ENCODE results near the gene LCP2.

The LCP2 gene

DNA sequence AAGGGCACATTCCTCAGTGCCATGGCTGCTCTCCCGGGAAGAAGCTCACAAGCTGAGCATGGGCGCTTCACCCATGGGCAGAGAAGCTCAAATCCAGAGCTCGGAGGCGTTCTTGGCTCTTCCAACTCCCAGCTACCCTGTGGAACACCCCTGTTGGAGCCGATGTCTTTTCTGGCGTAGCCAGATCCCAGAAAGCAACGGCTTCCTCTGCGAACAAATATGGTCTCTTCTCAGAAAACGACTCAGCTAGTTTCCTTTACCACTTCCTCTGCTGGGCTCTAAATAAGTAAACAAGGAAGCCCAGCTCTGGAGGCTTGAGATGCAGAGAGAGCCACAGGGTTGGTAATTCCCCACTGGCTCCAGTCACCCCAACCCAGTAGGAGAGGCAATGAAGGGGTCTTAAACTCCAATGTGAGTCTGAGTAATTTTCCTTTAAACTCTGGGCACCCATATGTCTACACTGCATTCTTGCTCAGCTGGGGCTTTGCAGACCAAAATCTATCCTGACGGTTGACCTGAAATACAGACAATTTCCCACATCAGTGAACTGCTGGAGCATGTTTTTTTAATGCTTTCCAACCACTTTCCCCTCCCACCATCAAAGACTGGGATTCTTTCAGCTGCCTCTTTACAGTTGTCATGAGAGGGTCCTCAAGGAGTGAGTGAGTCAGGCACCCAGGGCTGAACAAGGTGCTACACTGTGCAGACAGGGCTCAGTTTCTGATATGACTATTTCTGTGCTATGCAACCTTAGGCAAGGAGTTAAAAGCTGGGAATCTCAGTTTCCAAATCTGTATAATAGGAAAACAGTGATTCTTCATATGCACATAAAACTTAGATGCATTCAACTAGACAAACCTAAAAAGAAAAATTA is at the start of gene LCP2:
Gene LCP2, minus strand, starts transcription at position 189 of the 874 bp plus-strand sequence. Its CDS starts 166 bp downstream, at position 23.
- DNase-seq = no peak

GRCh38 chr5:170347022-170347567 is 49.5 kb upstream of the LCP2 start:
- no peak for DNase-seq

- no peak for DNase-seq
These were observed 48.4 kb upstream of the LCP2 start for GRCh38 chr5:170345971-170346370.

- DNase-seq = no peak
These were observed 45.6 kb upstream of the LCP2 start for GRCh38 chr5:170343177-170343576.

GRCh38 chr5:170342153-170342725 is 44.7 kb upstream of the LCP2 start:
- DNase-seq = no peak

DNA sequence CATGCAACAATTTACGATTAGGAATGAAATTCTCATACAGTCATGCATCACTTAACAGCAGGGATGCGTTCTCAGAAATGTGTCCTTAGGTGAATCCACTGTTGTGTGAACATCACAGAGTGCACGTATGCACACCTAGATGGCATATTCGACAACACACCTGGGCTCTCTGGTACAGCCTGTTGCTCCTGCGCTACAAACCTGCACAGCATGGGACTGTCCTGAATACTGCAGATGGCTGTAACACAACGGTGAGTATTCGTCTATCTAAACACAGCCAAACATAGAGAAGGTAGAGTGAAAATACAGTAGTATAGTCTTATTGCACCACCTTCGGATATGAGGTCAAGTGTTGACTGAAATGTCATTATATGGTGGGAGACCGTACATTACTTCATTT is 44.0 kb upstream of the LCP2 start:
- DNase-seq = no peak

GRCh38 chr5:170339780-170340167 is 42.2 kb upstream of the LCP2 start:
- no peak for DNase-seq

DNA sequence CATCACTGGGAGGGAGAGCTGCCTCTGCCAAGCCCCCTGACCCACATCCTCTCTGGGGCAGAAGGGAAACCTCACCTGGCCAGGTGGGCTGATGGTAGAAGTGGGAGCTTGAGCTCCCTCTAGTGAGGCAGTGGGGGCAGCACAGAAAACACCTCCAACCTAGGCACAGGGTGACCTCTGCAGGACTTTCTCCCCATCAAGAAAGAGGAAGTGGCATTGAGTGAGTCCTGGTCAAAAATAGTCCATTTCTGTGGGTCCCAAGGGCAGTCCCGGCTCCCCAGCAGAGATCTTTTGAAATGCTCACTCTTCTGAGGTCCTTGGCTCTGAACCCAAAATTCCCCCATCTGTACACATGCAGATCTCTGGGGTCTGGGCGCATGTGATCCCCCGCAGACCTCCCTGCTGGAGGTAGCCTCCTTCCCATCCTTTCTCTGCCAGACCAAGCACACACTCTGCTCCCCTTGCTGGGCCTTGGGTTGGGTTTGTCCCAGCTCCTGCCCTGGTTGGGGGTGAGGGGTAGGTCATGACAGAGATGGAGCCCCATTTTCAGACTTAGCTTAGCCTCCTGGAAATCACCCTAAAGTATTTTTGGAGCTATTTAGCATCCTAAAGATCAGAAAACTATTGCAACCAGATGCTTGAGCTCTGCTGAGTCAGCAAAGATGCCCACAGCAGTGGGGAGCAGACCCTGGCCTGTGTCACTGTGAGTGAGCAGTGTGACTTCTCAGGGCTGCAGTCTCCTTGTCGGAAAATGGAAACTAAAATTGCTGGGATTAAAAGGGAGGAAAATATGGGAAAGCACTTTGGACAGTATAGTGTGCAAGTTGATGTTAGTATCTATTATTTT is 41.6 kb upstream of the LCP2 start:
- no peak for DNase-seq

- no peak for DNase-seq
These were observed 40.7 kb upstream of the LCP2 start for GRCh38 chr5:170338291-170338690.

- no peak for DNase-seq
These were observed 39.6 kb upstream of the LCP2 start for GRCh38 chr5:170337045-170337733.

- DNase-seq = no peak
These were observed 38.5 kb upstream of the LCP2 start for GRCh38 chr5:170336065-170336464.

- DNase-seq = no peak
These were observed 37.0 kb upstream of the LCP2 start for GRCh38 chr5:170334626-170335025.

DNA sequence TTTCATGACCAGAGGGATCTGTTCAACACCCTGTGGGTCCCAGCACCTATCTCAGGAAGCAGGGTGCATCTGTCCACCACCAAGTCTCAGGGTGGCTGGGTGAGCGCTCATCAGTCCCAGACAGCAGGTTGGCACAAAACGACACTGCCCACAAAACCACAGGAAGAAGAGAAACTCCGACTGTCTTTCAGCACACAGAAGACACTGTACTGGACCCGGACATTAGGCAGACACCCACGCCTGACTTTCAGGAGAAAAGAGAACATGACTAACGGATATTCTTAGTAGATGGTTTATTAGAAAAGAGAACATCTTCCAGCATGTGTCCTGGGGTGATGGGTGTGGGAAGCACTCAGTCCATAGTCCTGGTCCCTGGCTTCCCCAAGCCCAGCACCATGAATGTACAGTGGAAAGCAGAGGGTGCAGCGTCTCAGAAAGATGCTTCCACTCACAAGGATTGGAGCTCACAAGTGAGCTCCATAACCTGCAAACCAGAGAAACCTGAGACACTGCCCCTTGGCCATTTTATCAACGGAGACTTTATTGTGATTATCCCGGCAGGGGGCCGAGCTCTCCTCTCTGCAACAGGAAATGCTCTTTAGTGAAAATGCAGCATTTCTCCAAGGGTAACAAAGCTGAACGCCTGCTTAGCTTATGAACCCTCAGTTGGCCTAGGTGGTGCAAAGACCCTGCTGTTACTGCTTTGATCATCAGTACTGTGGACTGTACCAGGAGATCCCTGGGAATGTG is 35.8 kb upstream of the LCP2 start:
- no peak for DNase-seq

DNA sequence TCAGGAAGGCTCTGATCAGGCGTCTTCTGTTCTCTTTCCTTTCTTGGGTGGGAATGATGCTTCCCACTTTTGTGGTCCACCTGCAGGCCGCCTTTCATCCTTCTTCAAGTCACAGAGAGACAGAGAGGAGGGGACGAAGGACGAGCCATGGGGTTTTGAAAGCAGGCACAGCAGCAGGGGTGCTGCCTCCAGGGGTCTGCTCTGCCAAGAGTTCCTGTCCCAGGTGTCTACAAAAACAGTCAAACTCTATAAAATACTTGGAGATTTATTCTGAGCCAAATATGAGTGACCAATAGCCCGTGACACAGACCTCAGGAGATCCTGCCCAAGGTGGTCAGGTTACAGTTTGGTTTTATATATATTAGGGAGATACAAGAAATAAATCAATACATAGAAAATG is 34.5 kb upstream of the LCP2 start:
- no peak for DNase-seq

DNA sequence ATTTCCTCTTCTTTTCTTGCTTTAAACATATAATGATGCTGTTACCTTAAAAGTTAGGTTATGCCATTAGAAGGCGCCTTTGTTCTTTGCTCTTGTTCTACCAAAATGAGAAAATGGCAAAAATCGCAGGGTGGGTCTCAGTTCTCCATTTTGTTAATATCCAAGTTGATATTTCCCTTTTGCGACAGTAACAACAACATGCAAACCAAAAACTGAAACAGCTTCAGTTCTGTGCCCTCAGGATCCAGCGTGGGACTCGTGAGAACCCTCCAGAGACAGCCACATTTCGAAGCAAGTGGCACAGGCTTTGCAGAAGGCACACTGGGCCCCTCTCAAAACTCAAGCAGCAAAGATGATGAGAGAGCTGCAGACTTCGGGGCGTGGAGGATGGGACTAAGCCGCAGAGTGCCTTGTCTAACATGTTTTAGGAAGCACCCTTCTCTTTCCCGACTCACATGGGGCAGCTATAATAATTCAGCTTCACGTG is 33.0 kb upstream of the LCP2 start:
- no peak for DNase-seq

DNA sequence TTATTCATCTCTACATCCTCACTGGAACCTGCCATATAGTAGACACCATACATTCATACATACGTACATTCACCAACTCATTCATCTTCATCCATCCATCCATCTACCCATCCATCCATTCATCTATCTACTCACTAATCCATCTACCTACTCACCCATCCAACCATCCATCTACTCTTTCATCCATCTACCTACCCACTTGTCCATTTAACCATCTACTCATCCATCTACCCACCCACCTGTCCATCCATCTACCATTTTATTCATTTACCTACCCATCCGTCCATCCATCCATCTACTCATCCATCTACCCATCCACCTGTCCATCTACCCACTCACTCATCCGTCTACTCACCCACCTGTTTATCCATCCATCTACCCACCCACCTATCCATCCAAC is 31.9 kb upstream of the LCP2 start:
- DNase-seq = no peak

DNA sequence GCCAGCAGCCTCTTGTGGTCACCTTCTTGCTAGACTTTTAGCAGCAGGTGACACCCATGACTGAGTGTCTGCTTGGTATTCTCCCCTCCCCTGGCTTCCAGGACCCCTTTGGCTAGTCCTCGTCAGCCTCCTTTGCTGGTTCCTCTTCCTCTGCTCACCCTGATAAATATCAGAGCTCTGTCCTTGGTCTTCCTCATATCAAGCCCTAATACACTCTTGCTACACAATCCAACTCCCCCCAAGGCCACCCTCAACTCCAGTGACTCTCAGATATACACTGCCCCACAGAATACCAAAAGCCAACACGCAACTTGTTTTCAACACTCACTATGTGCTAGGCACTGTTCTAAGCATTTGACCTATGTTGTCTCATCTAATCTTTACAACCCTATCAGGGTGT is 30.3 kb upstream of the LCP2 start:
- no peak for DNase-seq

- DNase-seq = no peak
These were observed 29.6 kb upstream of the LCP2 start for GRCh38 chr5:170327168-170327567.

GRCh38 chr5:170319301-170319700 is 21.7 kb upstream of the LCP2 start:
- no peak for DNase-seq

DNA sequence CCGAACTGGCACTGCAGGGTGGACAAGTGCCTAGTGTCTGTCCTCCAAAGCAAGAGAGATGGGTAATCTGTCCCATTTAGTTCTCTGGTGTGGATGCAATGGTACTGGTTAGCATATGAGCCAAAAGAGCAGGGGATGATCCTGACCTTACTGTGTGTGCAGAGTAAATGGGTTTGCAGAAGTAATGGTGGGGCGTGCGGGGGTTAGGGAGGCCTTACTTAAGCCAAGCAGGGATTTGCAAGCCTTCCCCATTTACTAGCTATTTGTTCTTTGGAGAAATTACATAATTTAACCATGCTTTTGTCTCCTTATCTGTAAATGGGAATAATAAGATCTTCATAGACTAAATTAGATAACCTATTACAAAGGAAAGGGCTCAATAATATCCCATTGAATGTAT is 19.9 kb upstream of the LCP2 start:
- DNase-seq = no peak

- no peak for DNase-seq
These were observed 19.4 kb upstream of the LCP2 start for GRCh38 chr5:170316937-170317336.

DNA sequence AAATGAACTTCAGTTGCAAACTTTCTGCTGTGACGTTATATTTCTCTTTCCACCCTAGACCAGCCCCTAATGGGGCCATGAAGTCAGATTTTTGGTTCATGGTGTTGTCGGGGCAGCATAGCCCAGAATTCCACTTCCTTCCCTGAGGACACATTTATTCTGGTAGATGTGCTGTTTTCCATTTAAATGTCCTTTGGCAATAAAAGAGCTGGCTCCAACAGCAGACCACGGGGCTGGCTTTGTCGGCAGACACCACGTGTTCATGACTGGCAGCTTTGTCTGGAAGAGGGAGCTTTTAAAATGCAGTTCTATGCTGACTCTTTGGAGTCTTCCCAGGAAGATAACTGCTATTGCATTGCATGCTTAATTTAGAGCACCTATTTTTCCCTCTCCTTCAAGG is 17.6 kb upstream of the LCP2 start:
- DNase-seq = no peak

Measured in NCI-H1092 treated with DMSO at 0.1 percent for 48 hours (cell line).